ENCODE data around the gene VRK2.

GRCh38 chr2:58032764-58033080, 13.9 kb upstream of the VRK2 start:
- TF ChIP-seq POLR2A (IDR thresholded peaks at IDR 0.05) (no peak), CTCF (IDR thresholded peaks at IDR 0.05) (no peak)
